Stimulated activated CD8-positive, alpha-beta memory T cell treated with anti-CD3 and anti-CD28 coated beads, Interleukin-15, amount 100 ng/mL, for 1 hour (primary cell): ENCODE measurements around the gene ING3.

Experiments used
- DNase-seq: peaks from one replicate; pipeline ENCODE4 v3.0.0-alpha.2; 2020; ENCODE audit warnings: low read depth

The ING3 gene

DNA sequence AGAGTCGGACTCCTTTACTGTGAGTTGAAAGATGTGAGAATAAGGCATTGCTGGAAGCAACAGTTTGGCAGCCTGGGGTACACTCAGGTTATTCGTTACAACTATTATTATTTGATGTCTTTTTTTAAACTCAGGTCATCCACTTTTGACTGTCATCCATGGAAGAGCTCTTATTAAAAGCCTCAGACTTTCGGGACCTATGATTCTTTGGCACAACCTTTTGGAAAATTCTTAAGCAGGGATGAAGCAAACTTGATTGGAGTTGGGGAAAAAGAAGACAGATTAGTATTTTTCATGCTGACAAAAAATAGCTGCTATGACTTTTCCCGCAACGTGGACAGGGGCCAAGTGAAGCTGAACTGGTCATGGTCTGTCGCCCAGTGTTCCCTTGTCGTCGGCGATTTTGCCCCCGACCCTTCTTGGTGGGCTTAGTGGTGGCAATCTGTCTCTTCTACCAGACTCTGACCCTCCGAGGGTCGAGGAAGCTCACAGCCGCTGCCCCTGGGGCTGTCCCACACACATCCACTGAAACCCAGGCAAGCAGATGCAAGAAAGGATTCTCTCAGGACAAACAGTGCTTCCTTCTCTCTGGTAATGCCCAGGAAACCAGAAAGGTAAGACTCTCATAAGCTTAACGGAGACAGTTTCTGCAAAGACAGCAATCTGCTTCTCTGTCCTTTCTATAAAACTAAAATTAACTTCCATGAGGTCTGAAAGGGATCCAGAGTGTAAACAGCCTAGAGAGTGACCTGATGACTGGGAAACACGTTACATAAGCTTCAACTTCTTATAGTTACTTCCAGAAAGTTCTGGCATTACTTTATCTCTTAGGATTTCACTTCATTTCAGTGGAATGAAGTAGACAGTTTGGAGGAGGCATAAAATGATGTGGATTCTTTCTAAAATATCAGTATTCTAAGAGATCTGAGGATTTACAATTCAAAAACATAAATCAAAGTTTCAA lies 39.0 kb downstream of the ING3 start:
- DNase-seq = no peak

DNA sequence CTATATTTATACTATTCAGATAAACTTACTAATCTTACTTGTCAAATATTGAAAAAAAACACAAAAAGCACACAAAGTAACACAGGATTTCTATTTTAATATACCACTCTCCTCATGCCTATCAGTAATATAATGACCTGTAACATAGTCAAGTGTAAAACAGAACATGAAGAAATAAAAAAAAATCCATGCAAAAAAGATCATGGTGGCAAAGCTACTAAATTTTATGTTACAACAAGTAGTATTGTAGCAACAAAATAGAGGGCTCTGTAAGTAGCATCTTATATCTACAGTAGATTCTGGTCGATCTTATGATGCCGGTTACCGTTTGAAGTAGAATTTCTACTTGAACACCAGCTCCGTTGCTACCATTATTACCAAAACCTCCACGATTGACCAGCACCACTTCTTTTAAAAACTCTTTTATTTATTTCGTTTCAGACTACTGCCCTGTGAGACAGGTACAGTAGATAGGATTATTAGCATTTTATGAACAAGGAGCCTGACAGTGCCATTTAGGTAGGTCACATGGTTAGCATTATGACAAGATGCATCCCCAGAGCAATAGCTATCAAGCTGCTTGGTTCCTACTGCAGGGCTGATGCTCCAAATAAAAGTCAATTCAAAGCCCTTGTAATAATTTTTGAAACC lies 40.0 kb downstream of the ING3 start:
- no peak for DNase-seq

DNA sequence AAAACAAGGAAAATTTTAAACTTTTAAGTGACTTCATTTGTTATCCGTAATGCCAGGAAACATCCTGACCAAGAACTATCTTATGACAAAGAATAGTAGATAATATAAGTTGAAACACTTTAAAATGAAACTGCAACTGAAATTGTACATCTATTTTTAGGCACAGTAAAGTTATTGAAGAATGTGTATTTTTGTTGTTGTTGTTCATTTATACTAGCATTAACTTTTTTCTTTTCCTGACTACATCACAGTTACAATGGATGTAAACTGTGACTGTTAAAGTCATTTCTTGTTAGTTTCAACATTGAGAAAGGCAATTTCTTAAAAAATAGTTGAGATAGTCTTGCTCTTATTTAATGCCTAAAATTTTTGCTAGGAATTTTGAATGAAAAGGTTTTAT lies 40.6 kb downstream of the ING3 start:
- no peak for DNase-seq

DNA sequence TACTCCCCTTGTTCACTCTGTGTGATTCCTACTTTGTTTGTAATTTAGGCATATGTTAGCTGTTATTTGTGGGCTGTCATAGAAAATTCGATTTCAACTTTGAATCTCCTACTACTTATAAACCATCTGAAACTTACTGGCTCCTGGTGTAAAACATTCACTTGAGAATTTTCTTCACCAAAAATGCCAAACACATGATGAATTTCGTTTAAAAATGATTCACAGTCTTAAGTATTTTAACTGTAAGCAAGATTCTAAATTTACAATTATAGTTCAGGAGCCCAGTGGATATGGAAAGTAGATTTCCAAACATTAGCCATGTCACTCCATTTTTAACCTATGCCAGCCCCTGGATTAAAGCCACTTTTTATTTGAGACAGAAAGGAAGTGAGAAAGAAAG lies 41.0 kb downstream of the ING3 start:
- no peak for DNase-seq

DNA sequence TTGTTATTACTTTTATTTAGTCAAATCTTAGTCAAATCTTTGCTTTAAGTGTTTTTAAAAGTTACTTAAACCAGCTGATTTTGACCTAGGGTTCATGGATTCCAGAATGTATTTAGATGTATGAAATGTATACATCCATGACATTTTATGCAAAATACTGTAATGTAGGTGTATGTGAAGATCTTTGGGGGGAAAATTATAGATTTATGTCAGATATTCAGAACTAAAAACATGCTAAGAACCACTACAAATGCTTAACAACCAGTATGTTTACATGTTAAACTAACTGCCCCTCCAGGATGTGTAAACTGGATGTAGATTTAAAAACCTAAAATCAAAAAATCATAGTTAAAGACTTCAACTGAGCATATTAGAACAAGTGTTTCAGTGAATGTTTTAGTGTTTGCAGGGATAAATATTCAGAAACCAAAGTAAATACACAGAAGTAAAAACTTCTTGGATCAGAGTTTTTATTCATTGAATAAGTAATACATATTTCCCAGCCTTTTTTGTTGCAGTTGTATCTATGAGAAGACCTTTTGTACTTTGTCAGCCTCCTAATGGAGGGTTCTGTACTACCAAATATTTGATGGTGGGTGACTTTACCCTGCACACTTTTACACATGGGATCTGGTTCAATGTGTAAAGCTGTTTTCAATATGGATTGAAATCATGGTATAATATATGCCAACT lies 41.8 kb downstream of the ING3 start:
- DNase-seq = no peak

DNA sequence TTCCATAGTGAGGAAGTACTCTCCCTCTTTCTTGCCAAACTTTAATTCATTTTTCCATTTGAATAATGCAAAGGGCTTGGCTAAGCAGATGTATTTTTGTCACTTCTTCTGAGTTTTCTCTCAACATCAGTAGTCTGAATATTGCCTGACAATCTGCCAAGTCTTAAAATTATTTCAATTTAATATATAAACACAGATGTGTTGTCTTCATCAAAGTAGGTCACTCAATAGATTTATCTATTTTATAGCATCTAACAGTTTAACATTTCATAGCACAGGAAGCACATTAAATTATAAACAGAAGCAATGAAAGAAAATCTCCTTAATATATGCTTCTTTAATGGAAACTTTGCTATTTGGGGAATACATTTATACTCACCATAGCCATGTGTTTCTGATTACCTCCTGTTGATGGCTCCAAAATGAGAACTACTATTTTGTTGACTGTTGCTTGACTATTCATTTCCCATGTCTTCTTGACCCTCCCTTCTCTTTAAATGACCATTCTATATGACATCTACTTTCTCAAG lies 42.5 kb downstream of the ING3 start:
- DNase-seq = no peak

DNA sequence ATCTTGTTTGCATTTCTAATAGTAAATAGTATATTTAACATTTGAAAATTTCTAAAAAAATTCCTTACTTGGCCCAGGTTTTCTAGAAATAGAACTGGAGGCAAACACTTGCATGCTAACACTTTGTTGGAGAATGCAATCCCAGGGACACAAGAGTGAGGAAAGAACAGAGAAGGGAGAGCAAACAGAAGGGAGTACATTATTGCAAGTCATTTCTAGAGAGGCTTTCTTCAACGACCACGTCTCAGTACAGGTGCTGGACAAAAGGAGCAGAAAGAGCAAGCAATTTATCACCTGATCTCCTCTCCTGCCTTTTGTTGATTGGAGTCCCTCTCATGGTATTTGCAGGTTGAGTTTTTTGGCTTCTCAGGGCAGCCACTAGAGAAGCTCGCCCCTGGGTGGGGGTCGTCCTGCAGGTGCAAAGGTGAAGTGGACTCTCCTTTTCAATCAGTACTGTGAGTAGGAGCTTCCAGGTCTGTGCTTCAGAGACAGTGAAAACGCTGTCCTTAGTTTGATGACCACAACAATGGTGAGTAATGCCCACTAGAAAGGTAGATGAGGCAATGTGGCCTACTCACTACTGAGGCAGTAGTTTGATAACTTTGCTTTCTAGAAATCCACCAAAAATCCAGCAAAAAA lies 43.1 kb downstream of the ING3 start:
- no peak for DNase-seq

DNA sequence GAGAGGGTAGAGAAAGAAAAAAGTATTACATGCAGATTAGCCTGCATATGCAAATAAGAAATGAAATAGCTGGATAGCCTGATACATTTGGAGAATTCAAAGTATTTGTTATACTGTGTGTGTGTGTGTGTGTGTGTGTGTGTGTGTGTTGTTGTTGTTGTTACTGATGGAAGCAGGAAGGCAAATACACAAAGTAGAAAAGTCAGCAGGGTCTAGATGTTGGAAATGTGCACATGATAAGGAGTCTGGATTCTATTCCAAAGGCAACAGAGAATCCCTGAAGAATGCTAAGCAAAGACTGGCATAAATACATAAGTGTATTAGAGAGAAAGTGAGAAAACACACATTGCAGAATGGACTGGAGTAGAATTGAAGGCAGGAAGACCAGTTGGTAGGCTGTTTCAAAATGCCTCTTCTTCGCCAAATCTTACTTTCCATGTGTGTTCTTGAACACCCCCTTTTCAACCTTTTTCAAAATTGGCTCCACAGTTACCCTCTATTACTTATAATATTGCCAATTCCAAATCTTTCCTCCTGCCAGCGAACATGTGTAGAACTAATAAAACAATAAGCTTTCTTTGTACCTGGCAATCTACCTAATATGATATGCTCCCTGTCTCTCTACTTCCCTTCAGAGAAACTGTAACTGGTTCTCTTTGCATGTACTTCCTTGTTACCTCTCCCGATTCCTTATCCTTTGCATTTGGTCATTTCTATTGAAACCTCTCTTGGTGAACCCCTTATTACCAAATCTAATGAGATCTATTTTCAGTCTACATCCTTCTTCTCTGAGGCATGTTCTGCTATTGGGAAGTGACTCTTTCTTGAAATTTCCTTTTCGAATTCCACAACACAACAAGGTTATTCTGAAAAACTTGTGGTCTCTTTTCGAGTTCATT lies 44.2 kb downstream of the ING3 start:
- no peak for DNase-seq

DNA sequence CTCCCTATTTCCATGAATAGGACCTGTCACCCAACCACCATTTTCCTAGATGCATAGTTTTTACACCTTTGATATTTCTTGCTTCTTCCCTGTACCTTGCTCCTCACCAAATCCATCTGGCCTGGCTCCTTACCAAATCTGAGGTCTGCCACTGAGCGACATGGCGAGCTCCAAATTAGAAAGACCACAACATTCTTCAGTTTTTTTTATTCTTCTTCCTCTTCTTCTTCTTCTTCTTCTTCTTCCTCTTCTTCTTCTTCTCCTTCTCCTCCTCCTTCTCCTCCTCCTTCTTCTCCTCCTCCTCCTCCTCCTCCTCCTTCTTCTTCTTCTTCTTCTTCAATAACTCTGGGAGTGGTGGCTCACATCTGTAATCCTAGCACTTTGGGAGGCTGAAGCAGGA lies 45.1 kb downstream of the ING3 start:
- DNase-seq = no peak

DNA sequence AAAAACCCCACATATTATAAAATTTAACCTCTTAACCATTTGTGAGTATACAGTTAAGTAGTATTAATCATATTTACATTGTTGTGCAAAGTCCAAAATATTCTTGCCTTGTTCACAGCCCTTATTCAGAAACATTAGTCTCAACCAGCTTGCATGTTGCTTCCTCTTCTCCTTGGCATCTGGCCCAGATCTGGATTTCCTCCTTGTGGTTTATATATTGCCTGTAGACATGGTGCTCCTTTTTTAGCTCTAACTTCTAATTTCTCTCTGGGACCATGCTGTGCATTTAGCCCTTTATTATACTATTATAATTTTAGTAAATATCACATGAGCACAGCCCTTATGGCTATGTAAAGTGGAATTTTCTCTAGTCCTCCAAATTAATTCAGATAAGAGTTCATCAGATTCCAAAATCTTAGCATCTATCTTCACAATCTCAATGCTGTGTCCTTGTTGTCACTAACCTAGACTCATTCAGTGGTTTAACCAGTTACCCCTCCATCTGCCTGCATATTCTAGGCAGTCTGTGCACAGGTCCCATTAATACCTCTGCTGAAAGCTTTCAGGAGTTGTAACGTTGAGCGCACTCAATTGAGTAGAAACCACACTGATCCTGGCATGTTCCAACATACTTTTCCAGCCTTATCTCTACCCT lies 45.9 kb downstream of the ING3 start:
- DNase-seq = no peak

DNA sequence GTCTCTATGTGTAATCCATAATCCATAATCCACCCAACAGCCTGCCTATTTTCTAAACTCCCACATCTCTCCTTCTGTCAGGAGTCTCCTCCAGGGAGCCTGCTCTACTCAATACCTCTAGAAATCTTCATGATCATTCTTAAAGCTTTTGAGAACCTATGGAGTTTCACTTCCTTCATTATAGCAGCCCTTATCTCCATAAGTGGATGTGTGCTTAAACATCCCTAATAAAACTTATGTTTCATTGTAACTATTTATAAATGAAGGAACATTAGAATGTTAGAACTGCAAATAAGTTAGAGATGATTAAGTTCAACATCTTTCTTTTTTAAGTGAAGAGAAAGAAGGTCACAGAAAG lies 46.4 kb downstream of the ING3 start:
- no peak for DNase-seq

DNA sequence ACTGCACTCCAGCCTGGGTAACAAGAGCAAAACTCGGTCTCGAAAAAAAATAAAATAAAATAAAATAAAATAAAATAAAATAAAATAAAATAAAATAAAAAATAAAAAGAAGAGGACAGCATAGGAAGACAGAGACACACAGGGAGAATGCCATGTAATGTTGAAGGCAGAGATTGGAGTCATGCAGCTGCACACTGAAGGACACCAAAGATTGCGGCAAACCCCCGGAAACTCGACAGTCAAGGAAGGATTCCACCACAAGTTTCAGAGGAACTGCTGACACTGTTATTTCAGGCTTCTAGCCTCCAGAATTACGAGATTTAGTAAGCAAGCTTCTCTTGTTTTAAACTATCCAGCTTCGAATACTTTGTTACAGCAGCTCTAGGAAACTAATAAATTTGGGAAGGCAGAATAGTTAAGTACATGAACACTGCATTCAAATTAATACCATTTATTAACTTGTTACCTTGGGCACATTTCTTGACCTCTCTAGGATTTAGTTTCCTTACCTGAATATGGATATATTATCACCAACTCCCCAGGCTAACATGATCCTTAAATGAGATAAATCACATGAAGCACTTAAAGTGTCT lies 47.4 kb downstream of the ING3 start:
- DNase-seq = no peak

DNA sequence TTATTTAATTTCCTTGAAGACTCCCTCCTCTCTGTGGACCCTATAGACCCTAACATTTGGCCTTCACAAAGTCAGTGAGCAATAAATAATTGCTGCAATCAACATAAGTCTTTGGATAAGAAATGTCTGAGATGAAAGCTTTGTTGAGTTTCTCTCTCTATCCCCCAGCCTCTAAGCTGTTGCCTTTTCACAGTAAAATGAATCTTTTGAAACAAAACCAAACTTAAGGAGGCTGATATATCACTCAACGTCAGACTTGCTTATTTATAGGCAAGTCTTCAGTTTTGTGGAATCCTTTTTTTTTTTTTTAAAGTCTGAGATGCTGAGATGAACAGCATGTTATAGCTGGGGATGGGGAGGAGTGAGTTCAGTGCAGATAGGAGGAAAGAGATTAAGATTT lies 47.9 kb downstream of the ING3 start:
- no peak for DNase-seq

DNA sequence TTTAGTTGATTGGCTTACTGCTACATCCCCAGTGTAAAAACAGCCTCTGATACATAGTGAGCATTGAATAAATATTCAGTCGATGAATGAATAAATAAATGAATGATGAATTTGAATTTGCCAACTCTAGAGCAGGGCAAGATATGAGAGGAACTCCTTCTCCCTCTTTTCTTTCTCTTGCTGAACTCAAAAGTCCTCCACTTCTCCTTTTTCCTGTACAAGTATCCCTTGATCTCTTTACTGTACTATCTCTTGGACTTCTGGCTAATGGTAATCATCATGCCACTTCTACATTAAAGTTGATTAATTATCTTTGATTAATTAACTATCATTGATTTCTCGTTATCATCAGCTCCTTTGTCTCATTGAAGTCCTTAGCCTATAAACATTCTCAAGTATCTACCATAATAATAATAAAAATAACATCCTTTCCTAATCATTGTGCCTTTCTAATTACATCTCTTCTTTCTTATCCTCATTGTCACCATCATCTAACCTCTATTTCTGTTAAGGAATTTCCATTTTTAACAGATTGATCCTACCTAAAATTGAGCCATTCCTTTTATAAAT lies 48.5 kb downstream of the ING3 start:
- no peak for DNase-seq

DNA sequence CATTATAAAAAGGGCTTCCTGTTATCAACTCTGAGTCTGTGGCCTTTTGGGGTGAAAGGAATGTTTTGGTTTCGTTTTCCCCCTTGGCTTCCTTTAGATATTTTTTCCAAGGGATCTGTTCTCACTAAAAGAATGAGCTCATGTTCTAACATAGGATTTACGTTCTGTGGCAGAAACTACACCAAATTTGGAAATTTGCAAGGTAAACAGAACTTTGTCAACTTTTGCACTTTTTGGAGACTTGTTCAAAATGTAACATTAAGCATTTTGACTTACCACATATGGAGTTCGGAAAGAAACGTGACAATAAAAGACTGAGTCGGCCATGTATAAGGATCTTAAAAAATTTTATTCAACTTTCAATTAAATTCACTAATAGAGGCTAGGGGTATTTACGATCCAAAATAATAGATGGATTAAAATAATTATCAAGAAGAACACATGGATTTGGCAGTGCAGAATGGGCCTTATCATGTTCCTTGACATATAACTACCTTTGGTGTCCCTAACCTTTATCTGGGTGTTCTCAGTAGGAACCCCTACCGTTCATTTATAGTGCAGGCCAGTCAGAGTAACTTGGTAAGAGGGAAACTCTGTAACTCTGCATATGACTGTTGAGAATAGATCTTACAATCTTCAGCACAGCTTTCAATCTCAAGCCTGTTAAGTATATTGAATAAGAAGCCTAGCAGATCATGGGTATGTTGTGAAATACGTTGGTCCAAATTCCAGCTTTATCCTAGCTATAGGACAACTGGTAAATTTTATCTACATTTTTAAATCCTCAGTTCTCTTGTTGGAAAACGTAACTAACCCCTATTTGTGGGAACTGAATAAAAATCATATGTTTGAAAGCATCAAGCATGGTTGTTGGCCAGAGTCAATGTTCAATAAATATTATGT lies 49.8 kb downstream of the ING3 start:
- no peak for DNase-seq

DNA sequence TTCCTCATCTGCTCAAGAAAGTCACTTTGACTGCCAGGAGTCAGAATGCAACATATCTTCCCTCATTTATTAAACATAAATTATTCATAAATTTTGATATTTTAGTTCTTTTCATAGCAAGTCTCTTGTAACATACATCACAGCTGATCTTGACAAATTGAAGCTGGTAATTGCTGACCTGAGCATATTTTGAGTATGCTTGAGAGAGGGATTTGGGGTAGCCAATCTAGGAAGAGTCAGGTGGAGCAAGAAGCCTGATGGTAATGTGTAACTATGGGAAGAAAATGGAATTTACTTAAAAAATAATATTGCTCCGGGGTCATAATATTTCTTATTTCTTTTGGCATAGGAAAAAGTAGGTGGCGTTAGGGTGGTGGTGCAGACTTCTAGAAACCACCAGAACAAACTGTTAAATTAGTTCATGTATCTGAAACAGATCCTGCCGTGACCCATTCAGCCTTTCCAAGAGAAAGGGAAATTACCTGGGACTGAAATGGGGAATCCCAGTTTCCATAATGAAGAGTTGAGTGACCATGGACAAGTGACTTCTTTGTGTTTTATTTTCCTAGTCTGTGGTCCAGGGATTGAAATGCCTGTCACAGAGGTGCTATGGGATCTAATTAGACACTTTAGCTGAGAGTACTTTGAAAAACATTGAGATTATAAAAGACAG lies 50.8 kb downstream of the ING3 start:
- no peak for DNase-seq

DNA sequence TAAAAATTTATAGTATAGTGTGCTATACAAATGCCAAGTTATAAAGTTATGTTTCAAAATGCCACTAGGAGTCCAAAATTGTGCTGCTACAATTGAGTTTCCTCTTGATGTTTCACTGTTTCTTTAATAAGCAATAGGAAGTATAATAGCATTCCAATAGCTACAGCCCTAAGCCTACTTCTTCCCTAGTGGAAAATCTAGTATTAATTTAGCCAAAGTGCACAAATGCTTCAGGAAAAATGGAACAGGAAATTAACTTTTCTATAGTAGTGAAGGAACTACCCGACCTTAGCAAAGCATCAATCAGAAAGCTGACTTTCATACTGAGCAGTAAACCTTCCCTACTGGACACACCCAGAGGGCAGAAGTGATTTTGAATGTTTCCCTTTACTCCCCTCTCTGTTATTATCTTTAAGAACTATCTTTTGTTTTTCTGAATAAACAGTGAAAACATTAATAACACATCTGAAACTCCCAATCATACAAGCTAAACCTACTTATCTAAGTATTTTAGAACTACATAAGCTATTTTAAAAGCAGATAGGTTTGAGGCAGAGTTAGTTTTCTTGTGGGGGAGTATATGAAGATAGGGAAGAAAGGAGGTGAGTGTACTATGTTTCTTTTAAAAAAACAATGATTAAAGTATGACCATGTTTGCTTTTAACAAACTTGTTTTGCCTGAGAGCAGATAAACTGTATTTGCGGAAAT lies 51.6 kb downstream of the ING3 start:
- no peak for DNase-seq

DNA sequence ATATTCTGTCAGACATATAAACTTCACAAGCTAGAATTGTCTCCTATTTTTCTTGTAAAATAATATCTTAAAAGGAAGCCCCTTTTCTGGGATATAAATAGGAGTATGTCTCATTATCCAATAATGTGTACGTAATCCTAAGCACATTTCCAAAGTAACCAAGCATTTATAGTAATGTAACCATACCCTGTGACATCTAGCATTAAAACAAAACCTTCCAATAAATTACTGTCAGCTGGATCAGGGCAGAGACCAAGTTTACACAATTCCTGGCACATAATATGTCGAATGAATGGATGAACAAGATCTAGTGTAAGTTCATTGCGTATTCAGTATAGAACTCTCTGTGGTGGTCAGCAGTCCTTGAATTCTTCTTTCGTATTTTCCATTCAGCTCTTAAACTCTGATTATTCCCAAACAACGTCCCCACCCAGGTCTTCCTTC lies 52.2 kb downstream of the ING3 start:
- no peak for DNase-seq
